Stimulated activated CD4-positive, alpha-beta T cell treated with anti-CD3 and anti-CD28 coated beads, TNF-alpha, amount 100 ng/mL, for 48 hours (primary cell): ENCODE data around the gene TRIM69.
"Not testable (repeated sequence)": the region's sequence is repeated elsewhere in the genome, so short reads cannot be mapped to it uniquely, and the experiment has no call there.

Experiments used
- DNase-seq, 3 donors: peaks; one replicate each; pipeline ENCODE4 v3.0.0-alpha.2; 2020; ENCODE audit warnings: low read depth in 3 of 3

TRIM69 gene

DNA sequence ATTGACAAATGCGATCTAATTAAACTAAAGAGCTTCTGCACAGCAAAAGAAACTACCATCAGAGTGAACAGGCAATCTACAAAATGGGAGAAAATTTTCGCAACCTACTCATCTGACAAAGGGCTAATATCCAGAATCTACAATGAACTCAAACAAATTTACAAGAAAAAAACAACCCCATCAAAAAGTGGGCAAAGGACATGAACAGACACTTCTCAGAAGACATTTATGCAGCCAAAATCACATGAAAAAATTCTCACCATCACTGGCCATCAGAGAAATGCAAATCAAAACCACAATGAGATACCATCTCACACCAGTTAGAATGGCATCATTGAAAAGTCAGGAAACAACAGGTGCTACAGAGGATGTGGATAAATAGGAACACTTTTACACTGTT lies 7.1 kb downstream of the TRIM69 start:
- DNase-seq: not testable (repeated sequence)

DNA sequence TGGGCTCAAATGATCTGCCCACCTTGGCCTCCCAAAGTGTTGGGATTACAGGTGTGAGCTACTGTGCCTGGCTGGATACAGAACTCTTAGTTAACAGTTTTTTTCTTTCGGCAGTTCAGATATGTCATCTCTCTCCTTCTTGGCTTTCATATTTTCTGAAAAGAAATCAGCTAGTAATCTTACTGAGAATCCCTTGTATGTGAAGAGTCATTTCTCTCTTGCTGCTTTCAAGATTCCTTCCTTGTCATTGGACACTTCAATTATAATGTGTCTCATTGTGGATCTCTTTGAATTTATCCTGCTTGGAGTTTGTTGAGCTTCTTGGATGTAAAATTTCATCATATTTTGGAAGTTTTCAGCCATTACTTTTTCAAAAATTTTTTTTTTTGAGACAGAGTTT lies 17.0 kb downstream of the TRIM69 start:
- DNase-seq: no peak

DNA sequence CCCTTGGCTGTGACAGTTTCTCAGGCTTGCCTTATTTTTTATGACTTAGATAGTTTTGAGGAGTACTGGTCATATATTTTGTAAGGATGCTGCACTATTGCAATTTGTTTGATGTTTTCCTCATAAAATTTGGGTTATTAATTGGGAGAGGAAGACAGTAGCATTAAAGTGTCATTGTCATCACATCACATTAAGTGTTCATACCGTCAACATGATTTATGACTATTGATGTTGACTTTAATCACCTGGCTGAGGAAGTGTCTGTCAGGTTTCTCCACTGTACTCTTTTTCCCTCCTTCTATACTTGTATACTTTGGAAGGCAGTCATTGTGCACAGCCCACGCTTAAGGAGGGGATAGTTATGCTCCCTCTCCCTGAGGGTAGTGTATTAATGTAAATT lies 26.9 kb downstream of the TRIM69 start:
- no peak for DNase-seq

DNA sequence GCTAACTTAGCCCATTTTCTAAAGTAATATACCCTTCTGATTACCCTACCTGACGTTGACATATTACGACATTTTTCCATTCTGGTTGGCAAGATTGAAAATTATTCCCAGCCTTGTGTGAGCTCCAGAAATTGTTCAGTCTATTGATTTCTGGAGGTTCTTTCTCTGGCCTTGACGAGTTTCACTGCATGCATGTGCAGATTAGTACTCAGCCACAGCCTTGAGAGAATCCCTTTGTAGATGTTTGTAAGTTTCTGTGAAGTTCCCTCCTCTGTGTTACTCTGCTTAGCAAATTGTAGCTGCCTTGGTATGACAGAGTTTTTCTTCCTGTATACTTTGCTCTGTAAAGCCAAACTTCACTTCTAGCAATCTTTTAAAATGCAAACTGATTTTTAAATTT lies 27.5 kb downstream of the TRIM69 start:
- no peak for DNase-seq

DNA sequence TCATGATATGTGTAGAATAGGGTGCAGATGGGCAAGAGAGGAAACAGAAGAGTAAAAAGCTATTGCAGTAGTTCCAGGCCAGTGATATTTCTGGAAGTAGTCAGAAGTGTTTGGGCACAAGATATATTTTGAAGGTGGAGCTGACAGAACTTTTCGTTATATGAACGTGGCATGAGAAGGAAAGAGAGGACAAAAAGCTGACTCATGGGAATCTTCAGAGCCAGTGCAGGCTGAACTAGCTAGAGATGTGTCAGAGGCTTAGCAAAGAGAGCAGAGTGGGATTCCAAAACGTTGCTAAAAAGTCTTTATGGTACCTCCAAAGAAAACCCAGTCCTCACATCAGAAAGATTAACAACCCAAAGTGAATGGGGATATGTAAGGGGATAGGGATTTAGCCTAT lies 28.7 kb downstream of the TRIM69 start:
- no peak for DNase-seq

DNA sequence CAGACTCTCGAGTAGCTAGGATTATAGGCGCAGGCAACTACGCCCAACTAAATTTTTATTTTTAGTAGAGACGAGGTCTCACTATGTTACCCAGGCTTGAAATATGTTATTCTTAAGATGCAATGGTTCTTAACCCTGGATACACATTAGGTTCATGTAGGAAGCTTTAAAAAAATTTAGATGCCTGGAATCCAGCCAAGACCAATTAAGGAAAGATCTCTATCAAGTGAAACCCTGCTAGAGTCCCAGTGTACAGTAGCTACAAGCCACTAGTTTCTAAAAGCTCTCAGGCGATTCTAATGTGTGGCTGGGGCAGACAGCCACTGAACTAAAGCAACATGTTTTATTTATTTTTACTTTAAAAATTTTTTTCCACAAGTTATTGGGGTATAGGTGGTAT lies 33.2 kb downstream of the TRIM69 start:
- no peak for DNase-seq

DNA sequence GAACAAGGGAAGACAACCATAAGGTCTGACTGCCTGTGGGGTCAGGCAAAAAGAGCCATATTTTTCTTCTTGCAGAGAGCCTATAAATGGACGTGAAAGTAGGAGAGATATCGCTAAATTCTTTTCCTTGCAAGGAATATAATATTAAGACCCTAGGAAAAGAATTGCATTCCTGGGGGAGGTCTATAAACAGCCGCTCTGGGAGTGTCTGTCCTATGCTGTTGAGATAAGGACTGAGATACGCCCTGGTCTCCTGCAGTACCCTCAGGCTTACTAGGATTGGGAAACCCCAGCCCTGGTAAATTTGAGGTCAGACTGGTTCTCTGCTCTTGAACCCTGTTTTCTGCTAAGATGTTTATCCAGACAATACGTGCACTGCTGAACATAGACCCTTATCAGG lies 34.4 kb downstream of the TRIM69 start:
- not testable (repeated sequence) for DNase-seq

DNA sequence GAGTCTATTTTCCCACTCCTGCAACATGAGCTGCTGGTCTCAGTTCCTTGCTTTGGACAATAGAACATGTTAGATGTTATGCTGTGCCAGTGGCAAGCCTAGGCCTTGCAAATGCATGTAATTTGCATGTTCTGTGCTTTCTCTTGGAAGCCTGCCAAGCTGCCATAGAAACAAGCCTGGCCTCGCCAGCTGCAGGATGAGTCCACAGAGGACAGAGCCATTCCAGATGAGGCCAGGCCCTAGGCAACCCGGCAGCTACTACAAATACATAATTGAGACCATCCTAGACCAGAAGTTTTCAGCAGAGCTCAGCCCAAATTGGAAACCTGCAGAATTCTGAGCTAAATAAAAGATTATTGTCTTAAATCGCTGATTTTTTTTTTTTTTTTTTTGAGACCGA lies 39.6 kb downstream of the TRIM69 start:
- no peak for DNase-seq

DNA sequence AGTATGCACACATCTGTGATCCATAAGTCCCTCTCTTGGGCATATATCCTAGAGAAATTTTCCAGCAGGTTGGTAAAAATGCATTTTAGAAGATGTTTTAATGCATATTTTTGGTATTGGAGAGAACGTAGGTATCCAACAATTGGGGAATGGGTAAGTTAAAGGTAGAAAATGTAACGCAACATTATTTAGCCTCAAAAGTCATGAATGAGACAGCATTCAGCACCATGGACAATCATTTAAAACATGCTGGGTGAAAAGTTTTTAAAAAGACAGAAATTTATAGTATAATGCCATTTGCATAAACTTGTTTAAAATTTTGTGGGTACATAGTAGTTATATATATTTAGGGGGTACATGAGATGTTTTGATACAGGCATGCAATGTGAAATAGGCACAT lies 43.4 kb downstream of the TRIM69 start:
- DNase-seq: no peak

DNA sequence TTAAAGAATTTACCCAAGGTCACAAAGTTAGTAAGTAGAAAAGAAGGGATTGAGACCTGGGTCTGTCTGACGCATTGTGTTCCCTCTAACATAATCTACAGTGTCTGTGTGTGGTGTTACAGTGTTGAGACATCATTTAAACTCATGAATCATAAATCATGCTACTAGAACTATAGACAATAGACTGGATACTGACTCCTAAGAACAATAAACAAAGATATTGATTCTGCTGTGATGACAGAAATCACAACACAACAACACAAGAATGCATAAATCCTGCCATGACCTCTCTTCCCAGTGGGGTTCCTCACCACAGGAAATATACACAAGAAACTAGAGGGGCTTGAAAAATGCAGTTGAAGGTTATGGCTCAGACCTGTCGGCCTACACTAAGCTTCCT lies 44.3 kb downstream of the TRIM69 start:
- no peak for DNase-seq

DNA sequence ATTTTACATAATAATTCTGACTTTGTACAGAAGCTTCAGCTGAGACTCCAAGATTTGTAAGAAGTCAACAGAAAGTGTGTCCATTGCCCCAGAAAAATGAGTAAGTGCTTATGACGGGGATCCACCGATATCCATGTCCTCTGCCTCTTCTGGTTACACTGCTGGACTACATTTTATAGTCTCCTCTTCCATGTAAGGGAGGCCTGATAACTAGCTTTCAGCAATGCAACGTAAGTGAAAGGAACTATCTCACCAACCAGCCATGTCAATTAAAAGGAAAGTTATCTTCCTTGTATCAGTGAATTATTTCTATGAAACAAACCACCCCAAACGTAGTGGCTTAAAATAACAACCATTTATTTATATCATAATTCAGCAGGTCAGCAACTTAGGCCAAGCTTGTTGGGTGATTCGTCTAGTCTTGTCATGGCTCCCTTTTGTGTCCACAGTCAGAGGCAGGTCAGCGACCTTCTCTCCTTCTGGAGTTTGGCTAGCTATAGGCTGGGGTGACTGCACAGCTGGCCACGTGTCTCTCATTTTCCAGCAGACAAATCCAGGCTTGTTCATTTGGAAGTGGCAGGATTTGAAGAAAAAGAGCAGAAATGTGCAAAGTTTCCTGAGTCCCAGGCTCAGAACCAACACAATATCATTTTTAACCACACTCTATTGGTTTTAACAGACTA lies 44.9 kb downstream of the TRIM69 start:
- no peak for DNase-seq

DNA sequence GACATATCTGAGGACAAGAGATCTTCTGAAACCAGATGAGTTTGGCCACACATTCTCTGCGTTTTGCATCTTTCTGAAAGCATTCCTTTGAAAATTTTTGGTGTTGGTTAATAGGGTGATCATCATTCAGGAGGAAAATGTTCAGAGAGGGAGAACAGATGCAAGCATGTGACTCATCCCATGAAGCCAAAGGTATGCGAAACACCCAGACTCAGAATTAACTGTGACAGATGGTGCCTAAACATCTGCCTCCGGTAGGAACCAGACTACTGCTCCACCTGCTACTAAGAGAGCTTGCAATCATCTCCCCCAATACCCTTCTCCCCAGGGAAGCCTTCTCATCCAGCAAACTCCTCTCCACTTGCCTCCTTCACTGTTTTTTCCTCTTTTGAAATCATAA lies 46.2 kb downstream of the TRIM69 start:
- no peak for DNase-seq

DNA sequence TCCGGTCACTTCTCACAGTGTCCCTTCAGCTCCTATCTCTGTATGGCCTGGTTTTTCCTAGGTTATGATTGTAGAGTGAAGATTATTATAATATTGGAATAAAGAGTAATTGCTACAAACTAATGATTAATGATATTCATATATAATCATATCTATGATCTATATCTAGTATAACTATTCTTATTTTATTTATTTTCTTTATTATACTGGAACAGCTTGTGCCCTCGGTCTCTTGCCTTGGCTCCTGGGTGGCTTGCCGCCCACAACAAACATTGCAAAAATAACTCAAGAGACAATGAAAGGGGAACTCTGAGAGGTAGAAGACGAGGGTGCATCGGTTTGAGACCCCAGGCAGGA lies 48.6 kb downstream of the TRIM69 start:
- not testable (repeated sequence) for DNase-seq

DNA sequence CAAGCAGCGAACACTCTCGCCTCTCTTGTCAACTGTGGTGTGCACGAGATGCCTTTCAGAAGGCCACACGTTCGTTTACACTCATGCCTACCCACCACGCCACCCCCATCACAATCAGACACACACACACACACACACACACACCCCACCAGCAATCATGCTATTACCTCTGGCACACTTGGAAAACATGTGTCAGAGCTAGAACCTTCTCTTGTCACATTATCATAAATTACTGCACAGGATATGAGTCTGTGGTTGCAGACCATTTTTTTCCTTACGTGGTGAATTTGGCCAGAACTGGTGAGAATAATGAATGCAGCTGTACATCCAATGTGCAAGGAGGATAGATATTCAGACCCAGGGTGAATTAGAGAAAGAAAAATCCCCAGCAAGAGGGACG lies 52.4 kb downstream of the TRIM69 start:
- peak; percentile 22 to 47 (median 35) for DNase-seq

DNA sequence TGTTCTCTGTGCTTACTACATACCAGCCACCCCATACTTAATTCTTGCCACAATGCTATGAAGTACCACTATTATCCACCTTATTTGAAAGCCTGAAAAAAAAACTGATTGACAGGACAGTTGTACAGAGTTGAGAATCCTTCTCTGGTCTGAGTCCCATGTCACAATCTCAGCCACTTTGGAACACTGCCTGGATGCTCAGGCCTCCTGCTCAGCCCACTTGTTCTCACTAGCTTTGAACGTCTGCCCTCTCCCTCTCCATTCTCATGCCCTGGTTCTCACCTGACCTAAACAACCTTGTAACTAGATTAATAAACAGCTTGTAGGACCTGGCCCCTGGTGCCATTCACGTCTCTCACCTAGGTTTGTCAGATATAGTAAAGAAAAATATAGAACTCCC lies 53.9 kb downstream of the TRIM69 start:
- no peak for DNase-seq

DNA sequence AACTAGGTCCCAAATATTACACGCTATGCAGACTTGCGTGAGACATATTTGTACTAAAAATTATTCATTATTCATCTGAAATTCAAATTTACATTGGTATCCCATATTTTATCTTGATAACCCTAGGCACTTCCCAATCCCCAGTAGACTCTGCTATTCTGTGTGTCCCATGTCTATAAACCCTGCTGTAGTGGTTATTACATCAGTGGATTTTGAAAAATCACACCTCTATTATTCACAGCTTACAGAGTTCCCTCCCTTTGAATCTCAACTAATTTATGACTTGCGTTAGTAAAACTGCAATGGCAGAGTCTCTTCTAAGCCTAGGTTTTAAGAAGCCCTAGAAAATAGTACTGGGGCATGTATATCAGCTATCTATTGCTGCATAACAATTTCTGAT lies 54.3 kb downstream of the TRIM69 start:
- DNase-seq: no peak

DNA sequence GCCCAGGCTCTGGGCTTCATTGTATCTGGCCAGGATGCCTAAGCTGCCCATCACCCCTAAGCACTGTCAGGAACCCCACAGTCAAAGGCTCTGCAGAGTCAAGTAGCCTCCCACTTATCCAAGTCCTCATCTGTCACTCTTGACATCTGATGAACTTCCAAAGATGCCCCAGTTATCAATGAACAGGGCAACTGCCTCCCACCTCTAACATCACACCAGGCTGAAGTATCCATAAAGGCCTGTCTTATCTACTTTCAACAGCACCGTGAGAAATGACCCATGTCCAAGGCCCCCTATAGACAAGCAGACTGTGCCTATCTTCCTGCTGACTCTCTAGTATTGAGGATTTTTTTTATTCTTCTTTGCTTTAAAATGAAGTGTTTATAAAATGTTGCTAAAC lies 56.4 kb downstream of the TRIM69 start:
- DNase-seq: no peak

DNA sequence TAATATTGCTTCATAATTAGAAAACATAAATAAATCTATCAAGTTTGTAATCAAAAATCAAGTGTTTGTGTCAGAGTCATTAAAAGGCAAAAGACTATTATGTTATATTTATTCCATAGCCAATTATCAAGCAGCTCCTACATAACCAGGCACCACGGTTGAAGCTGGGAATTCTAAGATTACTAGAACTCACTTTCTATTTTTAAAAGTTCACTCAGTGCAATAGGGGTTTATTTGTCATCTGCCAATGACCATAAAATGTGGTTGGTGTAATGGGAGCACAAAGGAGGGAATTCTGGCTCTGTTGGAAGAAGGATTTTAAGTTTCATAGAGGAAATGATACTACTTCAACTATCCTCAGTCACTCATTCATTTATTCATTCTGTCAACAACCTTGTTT lies 57.7 kb downstream of the TRIM69 start:
- no peak for DNase-seq

DNA sequence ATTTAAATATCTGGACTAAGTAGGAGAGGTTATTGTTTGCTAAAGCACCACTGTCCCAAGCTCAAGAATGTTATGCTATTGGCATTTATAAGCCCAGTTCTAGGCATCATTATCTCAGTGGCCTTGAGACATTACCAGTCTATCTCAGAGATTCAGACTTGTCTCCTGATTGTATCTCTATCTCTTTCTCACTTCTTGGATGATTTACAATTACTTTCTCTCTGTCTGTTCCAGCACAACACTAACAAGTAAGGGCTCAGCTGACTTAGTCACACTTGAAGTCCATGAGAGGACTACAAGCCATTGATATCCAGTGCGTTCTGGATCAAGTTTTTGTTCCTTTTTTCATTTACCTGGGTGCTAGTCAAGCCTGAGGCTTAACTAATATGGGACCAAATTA lies 60.2 kb downstream of the TRIM69 start:
- DNase-seq: no peak

DNA sequence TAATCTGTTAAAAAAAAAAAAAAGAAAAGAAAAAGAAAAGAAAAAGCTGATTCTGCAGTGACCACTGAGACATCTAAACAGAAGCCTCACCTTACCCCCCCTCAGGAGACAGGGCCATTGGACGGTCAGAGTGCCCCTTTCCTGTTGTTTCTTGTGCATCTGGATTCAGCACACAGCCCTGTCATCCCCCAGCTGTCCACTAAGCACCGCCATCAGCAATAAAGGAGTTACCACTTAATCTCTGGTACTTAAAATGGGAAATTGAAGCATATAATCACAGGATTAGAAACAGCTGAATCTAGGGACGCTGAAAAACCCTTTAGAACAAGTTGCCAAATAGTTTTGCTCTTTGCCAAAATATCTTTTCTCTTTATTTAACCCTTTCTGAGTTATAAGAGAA lies 62.5 kb downstream of the TRIM69 start:
- no peak for DNase-seq

DNA sequence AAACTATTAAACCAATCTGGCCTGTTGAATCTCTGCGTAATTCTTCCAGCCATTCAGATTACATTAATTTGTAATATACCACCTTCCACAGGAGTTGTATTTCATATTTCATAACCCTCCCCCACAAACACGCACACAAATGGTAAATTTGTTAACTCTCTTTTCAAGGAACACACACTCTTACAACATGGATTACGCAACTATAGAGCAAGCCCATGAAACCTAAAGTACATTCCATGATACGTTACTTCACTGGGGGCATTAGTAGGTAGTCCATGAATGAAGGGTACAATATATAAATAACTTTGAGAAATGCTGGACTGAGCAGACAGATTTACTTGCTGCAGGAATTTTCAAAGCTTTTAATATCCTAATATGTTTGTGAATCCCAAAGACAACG lies 65.0 kb downstream of the TRIM69 start:
- no peak for DNase-seq

DNA sequence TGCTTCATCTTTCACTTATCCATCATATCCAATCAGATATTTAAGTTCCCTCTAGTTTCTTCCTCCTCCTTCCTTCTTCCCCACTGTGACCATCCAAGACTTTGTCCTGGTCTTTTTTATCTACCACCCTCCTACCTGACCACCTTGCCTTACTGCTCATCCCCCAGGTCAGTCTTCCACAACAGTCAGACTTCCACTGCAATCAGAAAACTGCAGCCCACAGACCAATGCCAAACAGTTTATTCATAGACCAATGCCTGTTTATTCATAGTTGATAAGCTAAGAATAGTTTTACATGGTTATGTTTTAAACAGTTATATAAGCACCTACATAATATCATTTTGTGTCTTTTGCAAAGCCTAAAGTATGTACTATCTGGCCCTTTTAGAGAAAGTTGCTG lies 65.5 kb downstream of the TRIM69 start:
- DNase-seq: no peak

DNA sequence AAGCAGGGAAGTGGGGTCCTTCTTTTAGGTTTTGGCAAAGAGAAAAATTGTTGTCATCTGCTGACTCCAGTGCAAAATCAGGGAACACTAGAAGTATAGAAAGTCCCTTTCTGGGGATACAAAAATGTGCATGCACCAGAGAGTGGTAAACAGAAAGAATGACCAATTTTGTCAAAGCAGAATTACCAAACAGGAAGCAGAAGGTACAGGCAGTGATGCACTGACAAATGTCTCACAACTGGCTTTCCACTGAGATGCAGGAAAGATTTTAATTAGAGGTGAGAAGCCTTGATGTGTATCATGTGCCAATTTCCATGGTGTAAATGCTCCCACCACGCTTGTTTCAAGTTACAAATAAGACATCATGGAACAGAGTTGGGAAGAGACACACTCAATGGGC lies 66.0 kb downstream of the TRIM69 start:
- DNase-seq: no peak

DNA sequence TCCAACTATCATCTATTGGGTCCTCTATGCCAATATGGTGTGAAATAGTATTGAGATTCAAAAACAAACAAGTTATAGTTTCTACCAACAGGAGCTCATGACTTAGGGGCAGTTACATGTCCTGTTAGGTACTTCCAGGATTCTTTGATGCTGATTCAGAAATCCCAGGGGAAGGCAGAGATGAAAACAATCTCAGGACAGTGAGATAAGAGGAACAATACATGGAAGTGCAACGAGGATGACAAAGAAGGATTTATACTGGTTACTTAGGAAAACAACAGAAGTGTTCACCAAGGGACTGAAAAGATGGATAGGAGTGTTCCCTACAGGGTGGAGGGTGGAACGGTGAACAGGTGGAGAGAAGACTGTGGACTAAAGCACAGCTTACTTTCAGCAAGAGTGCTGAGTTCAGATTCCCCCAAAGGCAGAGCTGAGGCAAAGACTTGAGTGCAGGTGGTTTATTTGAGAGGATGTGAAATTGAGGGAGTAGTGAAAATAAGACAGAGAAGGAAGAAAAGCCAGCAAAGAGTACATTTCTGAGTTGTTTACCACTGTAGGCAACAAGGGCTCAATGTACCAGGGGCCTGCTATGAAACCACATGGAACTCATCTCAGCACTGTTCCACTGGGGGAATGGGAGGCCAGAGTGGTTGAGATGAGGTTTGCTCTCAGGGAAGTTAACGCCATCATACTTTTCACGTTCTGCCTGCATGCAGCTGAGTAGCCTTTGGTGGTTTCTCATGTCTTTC lies 68.1 kb downstream of the TRIM69 start:
- DNase-seq: no peak
